OCI-LY7 (cell line): ENCODE results near the gene EYS. TPM values are rescaled to one million over a fixed set of nuclear protein-coding genes. Genes with fewer than 3 reads are reported as not detected.
A peak's percentile ranks its signal among the peaks of the same experiment; 100 is the strongest.

Experiments
- BruUV-seq: library from RNA; stranded (reverse); fragments of 400-500 nt; replicated peaks from 2 replicates; lab custom pipeline; 2021; lab: Mats Ljungman, UMichigan
- CTCF ChIA-PET: fragments of 300-600 bp; sonication (Branson Sonifier 250); formaldehyde crosslinking; loops from one replicate; lab custom pipeline; 2022; ENCODE audit warnings: antibody characterized with exemption; ENCODE audit not compliant: unreplicated experiment; lab: Charles Lee
- POLR2A ChIA-PET: fragments of 300-600 bp; sonication (Branson Sonifier 250); formaldehyde crosslinking; loops from one replicate; lab custom pipeline; 2022; ENCODE audit warnings: antibody characterized with exemption; lab: Charles Lee
- DNase-seq: peaks from one replicate; pipeline ENCODE4 v3.0.0-alpha.2; 2015; ENCODE audit warnings: low spot score
- H2AFZ ChIP-seq: fragments of 200-600 bp; sonication (generic), shearing (Covaris generic); 2 replicates; pipeline ENCODE4 v1.6.1; 2014; ENCODE audit warnings: mild to moderate bottlenecking, antibody characterized with exemption, low read length, moderate library complexity
- H3K27ac ChIP-seq: fragments of 200-600 bp; sonication (generic); 2 replicates; pipeline ENCODE4 v1.5.1; 2014; ENCODE audit warnings: mixed run types, low read depth, mild to moderate bottlenecking, moderate library complexity, low read length, inconsistent platforms; ENCODE audit not compliant: poor library complexity, severe bottlenecking
- H3K36me3 ChIP-seq: fragments of 200-600 bp; sonication (generic); 2 replicates; pipeline ENCODE4 v1.6.1; 2014; ENCODE audit warnings: mild to moderate bottlenecking, antibody characterized with exemption, low read length, moderate library complexity, mixed read lengths; ENCODE audit not compliant: insufficient read depth
- H3K4me1 ChIP-seq: fragments of 200-600 bp; sonication (generic); 2 replicates; pipeline ENCODE4 v1.5.1; 2014; ENCODE audit warnings: mild to moderate bottlenecking, low read length; ENCODE audit not compliant: insufficient read depth, poor library complexity, severe bottlenecking
- H3K4me2 ChIP-seq: fragments of 200-600 bp; sonication (generic); 2 replicates; pipeline ENCODE4 v1.6.1; 2014; ENCODE audit warnings: mild to moderate bottlenecking, low read length
- H3K4me3 ChIP-seq: fragments of 200-600 bp; sonication (generic); 2 replicates; pipeline ENCODE4 v1.5.1; 2014; ENCODE audit warnings: mild to moderate bottlenecking, low read depth, low read length; ENCODE audit not compliant: poor library complexity, severe bottlenecking
- H3K79me2 ChIP-seq: fragments of 200-600 bp; sonication (generic); 2 replicates; pipeline ENCODE4 v1.6.1; 2016; ENCODE audit warnings: low read depth, mild to moderate bottlenecking, low read length, moderate library complexity, mixed read lengths; ENCODE audit not compliant: insufficient read depth
- H3K9me2 ChIP-seq: fragments of 200-600 bp; sonication (generic); 2 replicates; pipeline ENCODE4 v1.6.1; 2016; ENCODE audit warnings: mild to moderate bottlenecking, low read length, mixed read lengths; ENCODE audit not compliant: insufficient read depth
- H3K9me3 ChIP-seq: fragments of 200-600 bp; sonication (generic); 2 replicates; pipeline ENCODE4 v1.6.1; 2014; ENCODE audit warnings: mild to moderate bottlenecking, mixed run types, low read length, mixed read lengths
- H4K20me1 ChIP-seq: fragments of 200-600 bp; sonication (generic); 2 replicates; pipeline ENCODE4 v1.6.1; 2014; ENCODE audit warnings: mild to moderate bottlenecking, antibody characterized with exemption, low read length, moderate library complexity, mixed read lengths; ENCODE audit not compliant: insufficient read depth
- CTCF ChIP-seq: fragments of 200-600 bp; sonication (generic); conservative IDR thresholded peaks from 2 replicates; pipeline ENCODE4 v1.5.1; 2014; ENCODE audit warnings: mild to moderate bottlenecking, antibody characterized with exemption, low read length, moderate library complexity, mixed read lengths
- EZH2phosphoT487 ChIP-seq: fragments of 200-600 bp; sonication (generic); IDR thresholded peaks from 2 replicates; pipeline ENCODE4 v1.6.1; 2018; ENCODE audit warnings: low read depth, borderline replicate concordance, mild to moderate bottlenecking, mixed run types, antibody characterized with exemption, low read length, moderate library complexity, mixed read lengths
- intact Hi-C: fragments of 100-400 bp; cut with micrococcal nuclease; formaldehyde crosslinking; loops from one replicate; pipeline ENCODE4 v1.10.0; 2022; ENCODE audit not compliant: unreplicated experiment
- total RNA-seq, 2 experiments: library from RNA; depleted of rRNA in 1 of 2; stranded (reverse); fragments of >200 nt in 1 of 2; shearing (Covaris generic) in 1 of 2; gene quantifications; 2 replicates each; pipeline ENCODE4 v1.2.3, GENCODE V29; 2014 to 2022

The EYS gene
- total RNA-seq, 2 experiments from 2014 or later: not detected

DNA sequence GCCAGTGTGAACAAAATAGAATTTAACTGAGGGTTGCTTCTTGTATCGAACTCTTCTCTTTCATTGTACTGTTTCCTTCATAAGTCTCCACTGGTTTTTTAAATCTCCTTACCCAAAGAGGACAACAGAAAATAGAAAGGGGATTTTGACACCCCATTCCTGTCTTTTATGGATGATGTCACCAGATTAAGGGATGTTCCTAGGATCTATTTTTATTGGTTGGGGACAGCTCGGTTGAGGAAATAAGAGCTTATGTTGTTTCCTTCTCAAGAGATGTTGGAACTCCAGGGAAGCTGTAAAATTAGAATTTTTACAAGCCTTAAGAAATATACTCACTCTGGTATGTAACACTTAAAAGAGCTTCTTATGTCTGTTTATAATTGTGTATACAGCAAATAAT is 1900.0 kb downstream of the EYS start:
- intact Hi-C loops: no loop called here

DNA sequence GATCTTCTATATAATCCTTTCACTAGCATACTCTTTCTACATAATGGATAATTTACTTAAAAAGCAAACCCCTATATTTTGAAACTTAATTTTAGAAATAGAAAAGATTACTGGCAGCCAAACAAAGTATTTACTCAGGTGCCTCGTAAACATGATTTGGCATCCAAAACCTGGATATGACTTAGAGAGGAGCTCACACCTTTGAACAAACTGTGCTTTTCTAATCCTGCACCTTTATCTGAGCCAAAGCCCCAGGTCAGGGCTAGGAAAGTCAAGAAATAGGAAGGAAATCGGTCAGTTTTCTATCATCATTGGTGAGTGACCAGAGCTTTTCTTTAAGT is 1900.5 kb downstream of the EYS start:
- no TSS peak for BruUV-seq
- no peak for DNase-seq
- H3K9me2 ChIP-seq: no peaks in the 10 kb centered on the region
- no peaks in the 10 kb centered on the region for H3K36me3 ChIP-seq
- ChIA-PET POLR2A (interaction anchor here (0.6 to 1.0 kb wide), 2 partner anchors 269 to 458 kb away, joined by 3 read pairs; no protein-coding TSS in a partner anchor), CTCF (interaction anchor here (1.1 kb wide), 1 partner anchor 10 kb away, joined by 3 read pairs; no protein-coding TSS in a partner anchor)
- no peaks in the 10 kb centered on the region for H3K79me2 ChIP-seq
- TF ChIP-seq EZH2phosphoT487: no peak
- no peak for TF ChIP-seq CTCF
- no peak overlapping the region for H3K27ac ChIP-seq
- no peak overlapping the region for H3K4me3 ChIP-seq
- H4K20me1 ChIP-seq: no peaks in the 10 kb centered on the region
- H3K9me3 ChIP-seq: no peaks in the 10 kb centered on the region
- no peak overlapping the region for H3K4me2 ChIP-seq
- H3K4me1 ChIP-seq: no peaks in the 10 kb centered on the region
- intact Hi-C loops: no loop called here
- no peak overlapping the region for H2AFZ ChIP-seq

More for the DNA sequence above, 1900.0 kb downstream of the EYS start:
- POLR2A ChIA-PET: interaction anchor here (1.0 to 1.4 kb wide), 2 partner anchors 458 to 459 kb away, joined by 3 to 7 read pairs; no protein-coding TSS in a partner anchor
- Histone ChIP-seq H2AFZ (no peak overlapping the region), H3K27ac (no peak overlapping the region), H3K9me3 (no peaks in the 10 kb centered on the region), H3K9me2 (no peaks in the 10 kb centered on the region), H3K4me2 (no peak overlapping the region), H4K20me1 (no peaks in the 10 kb centered on the region), H3K79me2 (no peaks in the 10 kb centered on the region), H3K36me3 (no peaks in the 10 kb centered on the region), H3K4me1 (no peaks in the 10 kb centered on the region), H3K4me3 (no peak overlapping the region)
- no peak for DNase-seq
- BruUV-seq: no TSS peak
- CTCF ChIA-PET: interaction anchor here (1.1 kb wide), 1 partner anchor 10 kb away, joined by 3 read pairs; no protein-coding TSS in a partner anchor
- no peak for TF ChIP-seq EZH2phosphoT487
- no peak for TF ChIP-seq CTCF

DNA sequence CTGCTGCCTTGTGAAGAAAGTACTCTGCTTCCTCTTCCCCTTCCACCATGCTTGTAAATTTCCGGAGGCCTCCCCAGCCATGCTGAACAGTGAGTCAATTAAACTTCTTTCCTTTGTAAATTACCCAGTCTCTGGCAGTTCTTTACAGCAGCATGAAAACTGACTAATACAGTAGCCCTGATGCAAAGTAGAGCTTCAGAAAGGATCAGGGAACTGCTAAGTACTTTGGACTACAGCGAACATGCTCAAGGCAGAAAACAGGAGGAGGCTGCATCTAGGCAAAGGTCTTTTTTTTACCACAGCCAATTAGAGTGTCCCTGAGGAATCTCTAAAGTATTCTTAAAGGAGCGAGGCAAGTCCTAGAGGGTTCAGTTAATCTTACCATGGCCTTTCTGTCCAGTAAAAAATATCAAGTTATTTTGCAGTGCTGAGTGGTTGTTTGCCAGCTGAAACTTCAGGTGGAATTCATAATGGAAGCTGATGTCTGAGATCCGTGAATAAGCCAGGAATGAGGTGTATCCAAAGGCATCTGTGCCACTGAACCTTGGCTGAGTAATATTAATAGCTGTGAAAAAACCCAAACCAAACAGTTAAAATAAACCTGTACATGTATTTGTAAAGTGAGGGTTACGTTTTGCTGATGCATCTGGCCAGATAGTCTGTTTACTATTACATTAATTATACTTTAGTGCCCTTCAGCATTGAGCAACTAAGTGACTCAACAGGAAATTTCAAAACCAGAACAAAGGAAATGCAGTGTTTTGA is 1901.0 kb downstream of the EYS start:
- POLR2A ChIA-PET: interaction anchor here (0.6 to 1.0 kb wide), 2 partner anchors 270 to 457 kb away, joined by 3 read pairs; no protein-coding TSS in a partner anchor
- Histone ChIP-seq H3K9me3 (no peaks in the 10 kb centered on the region), H3K27ac (no peak overlapping the region), H3K36me3 (no peaks in the 10 kb centered on the region), H3K4me2 (no peak overlapping the region), H3K4me1 (no peaks in the 10 kb centered on the region), H4K20me1 (no peaks in the 10 kb centered on the region), H3K79me2 (no peaks in the 10 kb centered on the region), H3K9me2 (no peaks in the 10 kb centered on the region), H3K4me3 (no peak overlapping the region), H2AFZ (0 out of 2 replicates have a peak overlapping the region, but pooled peaks have one; percentile 32)
- no TSS peak for BruUV-seq
- no peak for TF ChIP-seq CTCF
- TF ChIP-seq EZH2phosphoT487: no peak
- CTCF ChIA-PET: interaction anchor here (1.1 kb wide), 1 partner anchor 11 kb away, joined by 3 read pairs; no protein-coding TSS in a partner anchor
- intact Hi-C loops: no loop called here
- no peak for DNase-seq
